GM19372 (cell line): ENCODE results near the gene SLC26A5.
"Not testable (repeated sequence)": the region's sequence is repeated elsewhere in the genome, so short reads cannot be mapped to it uniquely, and the experiment has no call there.

Experiments used
- ATAC-seq: cut with Tn5 transposase; IDR thresholded peaks from one replicate; pipeline ENCODE4 v1.9.1; 2021; ENCODE audit warnings: mild to moderate bottlenecking, low read depth, moderate library complexity; ENCODE audit not compliant: unreplicated experiment

The SLC26A5 gene

GRCh38 chr7:103412151-103412550 lies 33.9 kb downstream of the SLC26A5 start:
- no peak for ATAC-seq

GRCh38 chr7:103405789-103406613 lies 40.0 kb downstream of the SLC26A5 start:
- not testable (repeated sequence) for ATAC-seq

- not testable (repeated sequence) for ATAC-seq
Observed at GRCh38 chr7:103399687-103400086, 46.3 kb downstream of the SLC26A5 start.

- no peak for ATAC-seq
Observed at GRCh38 chr7:103398483-103399127, 47.4 kb downstream of the SLC26A5 start.

- ATAC-seq: no peak
Observed at GRCh38 chr7:103396471-103396870, 49.5 kb downstream of the SLC26A5 start.

- ATAC-seq: no peak
Observed at GRCh38 chr7:103395071-103395470, 50.9 kb downstream of the SLC26A5 start.

GRCh38 chr7:103394566-103394965 lies 51.4 kb downstream of the SLC26A5 start:
- ATAC-seq: no peak

- ATAC-seq: no peak
Observed at GRCh38 chr7:103391976-103392375, 54.0 kb downstream of the SLC26A5 start.

- no peak for ATAC-seq
Observed at GRCh38 chr7:103391150-103391549, 54.9 kb downstream of the SLC26A5 start.

- no peak for ATAC-seq
Observed at GRCh38 chr7:103389263-103389662, 56.7 kb downstream of the SLC26A5 start.

GRCh38 chr7:103388469-103389140 lies 57.4 kb downstream of the SLC26A5 start:
- ATAC-seq: no peak

- no peak for ATAC-seq
Observed at GRCh38 chr7:103387242-103387641, 58.8 kb downstream of the SLC26A5 start.

- ATAC-seq: no peak
Observed at GRCh38 chr7:103382032-103382402, 64.0 kb downstream of the SLC26A5 start.

GRCh38 chr7:103381280-103382031 lies 64.6 kb downstream of the SLC26A5 start:
- no peak for ATAC-seq

GRCh38 chr7:103380395-103381191 lies 65.4 kb downstream of the SLC26A5 start:
- no peak for ATAC-seq

- no peak for ATAC-seq
Observed at GRCh38 chr7:103379270-103379975, 66.6 kb downstream of the SLC26A5 start.

- no peak for ATAC-seq
Observed at GRCh38 chr7:103373866-103374643, 72.0 kb downstream of the SLC26A5 start.

GRCh38 chr7:103369432-103369831 lies 76.6 kb downstream of the SLC26A5 start:
- no peak for ATAC-seq

GRCh38 chr7:103349805-103350204 lies 96.2 kb downstream of the SLC26A5 start:
- ATAC-seq: no peak
